HCT116 (cell line): Measurements from ENCODE around the gene NTHL1.

ENCODE experiments used
- POLR2A ChIP-seq: IDR thresholded peaks from 2 replicates; pipeline ENCODE4 v1.7.0; 2011; ENCODE audit warnings: borderline replicate concordance; ENCODE audit not compliant: insufficient read depth, insufficient read length; ENCODE audit errors: extremely low read depth
- REST ChIP-seq: IDR thresholded peaks from 2 replicates; pipeline ENCODE4 v1.6.1; 2012; ENCODE audit warnings: low read depth
- ZBTB33 ChIP-seq: IDR thresholded peaks from 2 replicates; pipeline ENCODE4 v1.6.1; 2011; ENCODE audit warnings: mild to moderate bottlenecking, low read length, moderate library complexity; ENCODE audit not compliant: insufficient replicate concordance; ENCODE audit errors: extremely low read depth

- no peak for TF ChIP-seq POLR2A
- no peak for TF ChIP-seq ZBTB33
- no peak for TF ChIP-seq REST
These were observed 29.4 kb upstream of the NTHL1 start for GRCh38 chr16:2077016-2077415.
